Panc1 (cell line): ENCODE measurements around the gene UBAC2. TPM values are rescaled to one million over a fixed set of nuclear protein-coding genes. Genes with fewer than 3 reads are reported as not detected.

Source experiments
- ATAC-seq: fragments of 200-7000 bp; cut with Tn5 transposase; 2 replicates; pipeline ENCODE4 v1.9.1; 2020; ENCODE audit warnings: mild to moderate bottlenecking, moderate library complexity
- BruUV-seq: library from RNA; stranded (reverse); fragments of 400-500 nt; replicated peaks from 2 replicates; lab custom pipeline; 2021; lab: Mats Ljungman, UMichigan
- CTCF ChIA-PET: fragments of 300-600 bp; sonication (Branson Sonifier 250); formaldehyde crosslinking; loops from one replicate; lab custom pipeline; 2022; ENCODE audit warnings: antibody characterized with exemption; lab: Charles Lee
- POLR2A ChIA-PET: fragments of 300-600 bp; sonication (Branson Sonifier 250); formaldehyde crosslinking; loops from one replicate; lab custom pipeline; 2022; ENCODE audit warnings: antibody characterized with exemption; lab: Charles Lee
- DNase-seq: peaks from one replicate; pipeline ENCODE4 v3.0.0-alpha.2; 2010; ENCODE audit warnings: low read depth, low spot score
- H3K27ac ChIP-seq: 2 replicates; pipeline ENCODE4 v1.5.1; 2011; ENCODE audit warnings: mild to moderate bottlenecking, low read length, inconsistent platforms
- H3K27me3 ChIP-seq: fragments of 200-500 bp; sonication (Bioruptor generic); 2 replicates; pipeline ENCODE4 v1.6.0; 2014; ENCODE audit warnings: low read length, inconsistent platforms; ENCODE audit not compliant: control insufficient read depth, insufficient read depth
- H3K36me3 ChIP-seq: fragments of 200-500 bp; sonication (Bioruptor generic); 2 replicates; pipeline ENCODE4 v1.5.1; 2014; ENCODE audit warnings: inconsistent platforms, mild to moderate bottlenecking, low read length, moderate library complexity; ENCODE audit not compliant: control insufficient read depth, insufficient read depth
- H3K4me1 ChIP-seq: 2 replicates; pipeline ENCODE4 v1.5.1; 2011; ENCODE audit warnings: inconsistent platforms, mild to moderate bottlenecking, low read length, moderate library complexity; ENCODE audit not compliant: control insufficient read depth, insufficient read depth
- H3K4me3 ChIP-seq, 2 experiments: 2 replicates each; pipeline ENCODE4 v1.5.1; 2011 to 2012; ENCODE audit warnings: low read depth in 2 of 2, low read length in 2 of 2, mild to moderate bottlenecking in 2 of 2, inconsistent platforms in 1 of 2, moderate library complexity in 1 of 2
- H3K9me3 ChIP-seq: fragments of 200-500 bp; sonication (Bioruptor generic); 2 replicates; pipeline ENCODE4 v1.5.1; 2014; ENCODE audit warnings: low read depth, mild to moderate bottlenecking, inconsistent platforms, low read length, moderate library complexity; ENCODE audit not compliant: control insufficient read depth, insufficient read depth
- CTCF ChIP-seq: fragments of 450-650 bp; IDR thresholded peaks from 2 replicates; pipeline ENCODE4 v1.5.1; 2017; ENCODE audit warnings: mild to moderate bottlenecking
- POLR2AphosphoS5 ChIP-seq: IDR thresholded peaks from 2 replicates; pipeline ENCODE4 v1.6.1; 2012; ENCODE audit warnings: mild to moderate bottlenecking, low read depth, low read length, moderate library complexity
- REST ChIP-seq, 2 experiments: IDR thresholded peaks; 2 replicates each; pipeline ENCODE4 v1.6.1; 2011 to 2012; ENCODE audit warnings: low read depth in 2 of 2, control low read depth in 1 of 2, low read length in 1 of 2, mild to moderate bottlenecking in 1 of 2, moderate library complexity in 1 of 2; ENCODE audit not compliant: insufficient read depth in 1 of 2
- SIN3A ChIP-seq: IDR thresholded peaks from 2 replicates; pipeline ENCODE4 v1.6.1; 2012; ENCODE audit warnings: low read depth, mild to moderate bottlenecking, low read length, moderate library complexity, borderline replicate concordance; ENCODE audit not compliant: insufficient read depth
- TCF7L2 ChIP-seq: IDR thresholded peaks from 2 replicates; pipeline ENCODE4 v1.6.1; 2011; ENCODE audit warnings: mild to moderate bottlenecking, low read depth, low read length, inconsistent platforms
- in situ Hi-C: cut with HindIII; loops from 2 replicates; pipeline ENCODE4 v1.10.0; 2016; ENCODE audit warnings: low sequenced_read_pairs, low pct_unique_long_range_greater_than_20kb
- intact Hi-C: fragments of 100-400 bp; cut with micrococcal nuclease; formaldehyde crosslinking; loops from one replicate; pipeline ENCODE4 v1.10.0; 2022; ENCODE audit not compliant: unreplicated experiment
- total RNA-seq: library from RNA; stranded (reverse); gene quantifications from one replicate; pipeline ENCODE4 v1.2.1, GENCODE V29; 2021; ENCODE audit not compliant: unreplicated experiment

UBAC2 gene
- total RNA-seq, 1 experiment from 2014 or later = 40.8 TPM

- ChIA-PET CTCF (interaction anchor here (0.6 kb wide), 1 partner anchor 73 kb away, joined by 3 read pairs; no protein-coding TSS in a partner anchor), POLR2A (no interaction called here)
- H3K27me3 ChIP-seq = no peaks in the 10 kb centered on the region
- BruUV-seq = no TSS peak
- no peaks in the 10 kb centered on the region for H3K4me1 ChIP-seq
- no peak for TF ChIP-seq REST (IDR thresholded peaks at IDR 0.05; ENCODE audit: insufficient read depth in 1 of 2, low read depth in 2 of 2, low read length in 1 of 2)
- no peak for TF ChIP-seq CTCF
- no peak for TF ChIP-seq SIN3A
- no peak for TF ChIP-seq POLR2AphosphoS5
- no peak for TF ChIP-seq TCF7L2
- no peaks in the 10 kb centered on the region for H3K9me3 ChIP-seq
- in situ Hi-C loops (no loop called here), intact Hi-C loops (no loop called here)
- ATAC-seq = no peak
- no peak overlapping the region for H3K27ac ChIP-seq
- H3K36me3 ChIP-seq = no peaks in the 10 kb centered on the region
- no peak for DNase-seq
- H3K4me3 ChIP-seq = no peak overlapping the region
These were observed 215.2 kb downstream of the UBAC2 start for GRCh38 chr13:99415851-99416331.

GRCh38 chr13:99416411-99417121 lies 215.9 kb downstream of the UBAC2 start:
- in situ Hi-C loops = no loop called here
- Histone ChIP-seq H3K27ac (no peak overlapping the region), H3K9me3 (no peaks in the 10 kb centered on the region), H3K36me3 (no peaks in the 10 kb centered on the region), H3K4me1 (no peaks in the 10 kb centered on the region), H3K4me3 (no peak overlapping the region), H3K27me3 (no peaks in the 10 kb centered on the region)
- TF ChIP-seq REST (IDR thresholded peaks at IDR 0.05; ENCODE audit: insufficient read depth in 1 of 2, low read depth in 2 of 2, low read length in 1 of 2) (no peak), CTCF (no peak), SIN3A (no peak)
- ATAC-seq (no peak), DNase-seq (no peak)
- intact Hi-C loops = no loop called here
- ChIA-PET CTCF (interaction anchor here (0.6 kb wide), 1 partner anchor 73 kb away, joined by 3 read pairs; no protein-coding TSS in a partner anchor), POLR2A (no interaction called here)
- BruUV-seq = no TSS peak
